IMR-90 (cell line): ENCODE measurements around the gene TUBA8. TPM values are rescaled to one million over a fixed set of nuclear protein-coding genes. Genes with fewer than 3 reads are reported as not detected.

Experiments used
- ATAC-seq: fragments of 200-7000 bp; cut with Tn5 transposase; 2 replicates; pipeline ENCODE4 v1.9.1; 2020; ENCODE audit warnings: low read depth, mild to moderate bottlenecking, moderate library complexity
- BruUV-seq: library from RNA; stranded (reverse); fragments of 400-500 nt; replicated peaks from 2 replicates; lab custom pipeline; 2021; lab: Mats Ljungman, UMichigan
- CTCF ChIA-PET: fragments of 300-600 bp; formaldehyde crosslinking; extraction: SDS; loops from one replicate; lab custom pipeline; 2021; ENCODE audit warnings: antibody characterized with exemption; lab: Yijun Ruan, JAX
- POLR2A ChIA-PET: fragments of 300-600 bp; sonication (Branson Sonifier 250); formaldehyde crosslinking; loops from one replicate; lab custom pipeline; 2022; ENCODE audit warnings: antibody characterized with exemption; ENCODE audit not compliant: unreplicated experiment; lab: Charles Lee
- DNase-seq: peaks from one replicate; pipeline ENCODE4 v3.0.0; 2013
- H2AFZ ChIP-seq: replicated peaks from 2 replicates; pipeline ENCODE3; 2013; ENCODE audit warnings: low read length, mild to moderate bottlenecking; ENCODE audit not compliant: poor library complexity
- H2AK5ac ChIP-seq: 2 replicates; pipeline ENCODE4 v1.6.1; 2013; ENCODE audit warnings: low read depth, low read length, inconsistent platforms
- H2AK9ac ChIP-seq: replicated peaks from 2 replicates; pipeline ENCODE3; 2013; ENCODE audit warnings: mild to moderate bottlenecking, low read depth, low read length, moderate library complexity; ENCODE audit not compliant: poor library complexity
- H2BK120ac ChIP-seq: 2 replicates; pipeline ENCODE4 v1.6.1; 2013; ENCODE audit warnings: low read depth, low read length, inconsistent platforms
- H2BK15ac ChIP-seq: 3 replicates; pipeline ENCODE4 v1.6.1; 2013; ENCODE audit warnings: low read depth, low read length, inconsistent platforms
- H2BK20ac ChIP-seq: 2 replicates; pipeline ENCODE4 v1.6.1; 2013; ENCODE audit warnings: low read depth, mild to moderate bottlenecking, inconsistent platforms, low read length, moderate library complexity
- H2BK5ac ChIP-seq: 2 replicates; pipeline ENCODE4 v1.6.1; 2013; ENCODE audit warnings: mild to moderate bottlenecking, low read depth, low read length, inconsistent platforms; ENCODE audit not compliant: poor library complexity, severe bottlenecking
- H3K14ac ChIP-seq: replicated peaks from 2 replicates; pipeline ENCODE4 v1.6.1; 2013; ENCODE audit warnings: low read depth, low read length, inconsistent platforms
- H3K18ac ChIP-seq: 2 replicates; pipeline ENCODE4 v1.6.1; 2013; ENCODE audit warnings: low read depth, low read length, control low read depth
- H3K23ac ChIP-seq: 2 replicates; pipeline ENCODE4 v1.6.1; 2013; ENCODE audit warnings: low read depth, low read length, inconsistent platforms
- H3K27ac ChIP-seq: 2 replicates; pipeline ENCODE4 v1.5.1; 2013; ENCODE audit warnings: mild to moderate bottlenecking, control low read depth, low read length; ENCODE audit not compliant: insufficient read depth
- H3K27me3 ChIP-seq: 2 replicates; pipeline ENCODE4 v1.6.1; 2013; ENCODE audit warnings: low read length; ENCODE audit not compliant: control insufficient read depth, insufficient read depth
- H3K36me3 ChIP-seq: 2 replicates; pipeline ENCODE4 v1.6.1; 2013; ENCODE audit warnings: low read length, mixed read lengths; ENCODE audit not compliant: control insufficient read depth, insufficient read depth
- H3K4ac ChIP-seq: 2 replicates; pipeline ENCODE4 v1.6.1; 2013; ENCODE audit warnings: low read depth, low read length, inconsistent platforms
- H3K4me1 ChIP-seq: 2 replicates; pipeline ENCODE4 v1.6.1; 2013; ENCODE audit warnings: low read length, mixed read lengths; ENCODE audit not compliant: control insufficient read depth, insufficient read depth
- H3K4me2 ChIP-seq: 2 replicates; pipeline ENCODE4 v1.6.1; 2013; ENCODE audit warnings: low read depth, mild to moderate bottlenecking, control low read depth, low read length, moderate library complexity
- H3K4me3 ChIP-seq: 2 replicates; pipeline ENCODE4 v1.5.1; 2013; ENCODE audit warnings: low read depth, mild to moderate bottlenecking, control low read depth, low read length, moderate library complexity; ENCODE audit not compliant: insufficient read depth
- H3K56ac ChIP-seq: 2 replicates; pipeline ENCODE4 v1.6.1; 2013; ENCODE audit warnings: low read length, inconsistent platforms; ENCODE audit not compliant: insufficient read depth; ENCODE audit errors: extremely low read depth
- H3K79me1 ChIP-seq, 2 experiments: 2 replicates each; pipeline ENCODE4 v1.6.1; 2013; ENCODE audit warnings: low read length in 2 of 2, inconsistent platforms in 1 of 2, low read depth in 1 of 2
- H3K9ac ChIP-seq: 2 replicates; pipeline ENCODE4 v1.6.1; 2013; ENCODE audit warnings: low read depth, low read length, control low read depth
- H3K9me1 ChIP-seq: 2 replicates; pipeline ENCODE4 v1.6.1; 2013; ENCODE audit warnings: low read length, inconsistent platforms; ENCODE audit not compliant: insufficient read depth
- H3K9me3 ChIP-seq: 2 replicates; pipeline ENCODE4 v1.6.1; 2013; ENCODE audit warnings: low read length; ENCODE audit not compliant: control insufficient read depth, insufficient read depth
- H4K20me1 ChIP-seq: 2 replicates; pipeline ENCODE4 v1.6.1; 2013; ENCODE audit warnings: low read length, inconsistent platforms; ENCODE audit not compliant: insufficient read depth
- H4K5ac ChIP-seq: 2 replicates; pipeline ENCODE4 v1.6.1; 2013; ENCODE audit warnings: mild to moderate bottlenecking, low read depth, low read length, control low read depth
- H4K8ac ChIP-seq, 2 experiments: 2 replicates each; pipeline ENCODE4 v1.6.1; 2013; ENCODE audit warnings: low read depth in 2 of 2, low read length in 2 of 2, control low read depth in 1 of 2, inconsistent platforms in 1 of 2
- H4K91ac ChIP-seq: 2 replicates; pipeline ENCODE4 v1.6.1; 2013; ENCODE audit warnings: low read depth, low read length, inconsistent platforms; ENCODE audit not compliant: insufficient read depth
- CHD1 ChIP-seq: IDR thresholded peaks from 2 replicates; pipeline ENCODE4 v1.6.1; 2012; ENCODE audit warnings: low read depth, low read length, improper control_type of control experiment
- MAFK ChIP-seq: IDR thresholded peaks from 2 replicates; pipeline ENCODE4 v1.6.1; 2012; ENCODE audit warnings: low read depth, low read length, improper control_type of control experiment
- NFE2L2 ChIP-seq: fragments of 150-350 bp; IDR thresholded peaks from 2 replicates; pipeline ENCODE4 v1.6.1; 2016; ENCODE audit warnings: low read depth, mild to moderate bottlenecking, low read length
- WGBS, 2 experiments: methylation state at CpG; one replicate each; pipeline versions ENCODE4 v1.1.5 to v1.1.7; 2013; ENCODE audit warnings: missing lambda C conversion rate in 2 of 2; ENCODE audit not compliant: insufficient read length in 1 of 2; ENCODE audit errors: extremely low coverage in 2 of 2; 5-methylcytosine and 5-hydroxymethylcytosine counted together
- dilution Hi-C: fragments of 300-500 bp; cut with HindIII; formaldehyde crosslinking; loops from one replicate; pipeline ENCODE4 v1.14.3; 2018; ENCODE audit warnings: low sequenced_read_pairs; ENCODE audit not compliant: unreplicated experiment
- in situ Hi-C: fragments of 300-500 bp; cut with MboI; formaldehyde crosslinking; loops from 3 replicates; pipeline ENCODE4 v1.14.3; 2019; ENCODE audit warnings: low sequenced_read_pairs, inconsistent platforms, mixed read lengths
- intact Hi-C: fragments of 100-400 bp; cut with micrococcal nuclease; formaldehyde crosslinking; loops from 2 replicates; pipeline ENCODE4 v1.10.0; 2022
- polyA plus RNA-seq, 3 experiments: library from polyadenylated mRNA; depleted of rRNA; stranded (reverse); fragments of >200 nt; gene quantifications; 2 replicates each; pipeline ENCODE4 v1.2.3, GENCODE V29; 2012; ENCODE audit warnings: low replicate concordance in 1 of 3
- total RNA-seq: library from RNA; depleted of rRNA; stranded (reverse); fragments of >200 nt; gene quantifications from 2 replicates; pipeline ENCODE4 v1.2.3, GENCODE V29; 2012

TUBA8 gene
- total and polyA plus RNA-seq, 2 of the 4 experiments (the other 2 are of a cell fraction) = 1.4 to 2.2 TPM

DNA sequence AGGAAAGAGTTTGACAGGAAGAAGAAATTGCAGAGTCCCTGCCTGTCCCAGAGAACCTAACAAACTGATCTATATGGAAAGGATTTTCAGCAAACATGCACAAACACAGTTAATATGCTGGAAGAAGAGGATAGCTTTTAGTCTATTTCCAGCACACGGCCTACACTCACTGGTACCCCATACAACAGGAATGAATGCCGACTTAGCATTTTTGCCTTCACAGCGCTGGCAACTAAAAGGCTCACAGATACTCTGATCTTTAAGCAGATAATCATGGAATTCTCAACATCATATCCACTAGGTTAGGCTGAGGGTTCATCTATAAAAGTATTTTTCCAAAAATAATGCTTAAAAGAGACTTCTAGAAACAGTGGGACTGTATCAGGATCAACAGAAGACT, 9.8 kb upstream of the TUBA8 start:
- Histone ChIP-seq H3K14ac (no peak overlapping the region), H2AFZ (no peak overlapping the region), H3K9me1 (no peaks in the 10 kb centered on the region), H3K9me3 (no peaks in the 10 kb centered on the region), H4K5ac (no peak overlapping the region), H3K36me3 (peaks cover 4% of the 10 kb centered on the region; the same call in 1 of the 2 replicates), H3K79me1 (no peaks in the 10 kb centered on the region), H3K9ac (no peak overlapping the region), H2BK120ac (no peak overlapping the region), H4K91ac (no peak overlapping the region), H3K56ac (no peak overlapping the region), H2BK5ac (no peak overlapping the region), H3K4ac (no peak overlapping the region), H3K4me1 (no peaks in the 10 kb centered on the region), H3K27ac (no peak overlapping the region), H2AK9ac (no peak overlapping the region), H3K27me3 (no peaks in the 10 kb centered on the region), H4K20me1 (no peaks in the 10 kb centered on the region), H2AK5ac (no peak overlapping the region), H3K23ac (no peak overlapping the region), H3K4me3 (no peak overlapping the region), H2BK15ac (no peak overlapping the region), H3K18ac (no peak overlapping the region), H3K4me2 (no peak overlapping the region), H4K8ac (no peak overlapping the region), H2BK20ac (no peak overlapping the region)
- BruUV-seq = no TSS peak
- TF ChIP-seq CHD1 (no peak), MAFK (peak; percentile 93), NFE2L2 (no peak)
- in situ Hi-C loops = no loop called here
- DNase-seq = no peak
- intact Hi-C loops = no loop called here
- POLR2A ChIA-PET = no interaction called here
- CTCF ChIA-PET = no interaction called here
- no peak for ATAC-seq
- dilution Hi-C loops = no loop called here
- WGBS, 2 experiments = no CpG with 5 or more reads among the region's 3 CpGs
